ENCODE data around the gene ZNF587B. TPM values are rescaled to one million over a fixed set of nuclear protein-coding genes. Genes with fewer than 3 reads are reported as not detected.
"Not testable (repeated sequence)": the region's sequence is repeated elsewhere in the genome, so short reads cannot be mapped to it uniquely, and the experiment has no call there.

ZNF587B gene
- total RNA-seq, 1 experiment from 2014 or later, result 14.1 TPM

DNA sequence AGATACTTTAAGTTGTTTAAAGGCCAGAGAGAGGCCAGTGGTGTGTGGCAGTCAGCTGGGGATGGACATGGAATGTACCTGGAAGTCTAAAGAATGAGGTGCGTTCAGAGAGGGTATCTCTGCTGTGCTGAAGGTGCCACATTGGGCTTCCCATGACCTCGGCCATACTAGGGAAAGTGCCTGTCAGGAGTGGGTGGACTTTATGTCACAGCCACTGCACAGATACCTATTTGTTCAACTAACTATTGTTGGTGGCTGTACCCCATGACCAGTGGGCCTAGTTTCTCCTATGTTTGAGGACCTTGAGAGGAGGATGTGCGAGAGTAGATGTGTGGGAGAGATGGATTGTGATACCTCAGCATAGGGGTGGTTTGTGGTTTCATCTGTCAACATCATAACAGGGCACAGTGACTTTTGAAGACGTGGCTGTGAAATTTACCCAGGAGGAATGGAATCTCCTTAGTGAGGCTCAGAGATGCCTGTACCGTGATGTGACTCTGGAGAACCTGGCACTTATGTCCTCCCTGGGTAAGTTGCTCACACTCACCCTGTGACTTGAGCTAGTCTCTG is 8.6 kb downstream of the ZNF587B start:
- H3K9me2 ChIP-seq (ENCODE audit: insufficient read depth); H2AFZ ChIP-seq (ENCODE audit: low read depth, low read length, poor library complexity, severe bottlenecking); CTCF ChIA-PET; H4K20me1 ChIP-seq (ENCODE audit: insufficient read depth); BruUV-seq (replicated peaks); H3K4me1 ChIP-seq (ENCODE audit: control insufficient read depth in 1 of 2, insufficient read depth in 2 of 2, low read length in 2 of 2); H3K9me3 ChIP-seq (ENCODE audit: control insufficient read depth in 1 of 2, insufficient read depth in 1 of 2, low read depth in 1 of 2, low read length in 2 of 2); H3K27ac ChIP-seq (ENCODE audit: low read depth, low read length); H3K27me3 ChIP-seq (ENCODE audit: insufficient read depth, low read length); H3K4me3 ChIP-seq (replicated peaks in 1 of 2; ENCODE audit: low read depth in 1 of 2, low read length in 2 of 2); POLR2A ChIA-PET; H3K4me2 ChIP-seq (ENCODE audit: low read length); intact Hi-C loops (cut with micrococcal nuclease); RAD21 ChIA-PET (ENCODE audit: low non-redundant PET in 1 of 2, low total read pairs in 2 of 2, uncharacterized antibody in 2 of 2, unreplicated experiment in 2 of 2); H3K9ac ChIP-seq (ENCODE audit: low read length); ATAC-seq; DNase-seq (ENCODE audit: low read depth, low spot score): not testable (repeated sequence)
- H3K79me2 ChIP-seq (ENCODE audit: insufficient read depth, low read length), result peaks cover 70% of the 10 kb centered on the region
- H3K36me3 ChIP-seq (ENCODE audit: control insufficient read depth in 1 of 2, insufficient read depth in 2 of 2, low read length in 2 of 2), result peaks cover 8 to 24% of the 10 kb centered on the region in 2 experiments

DNA sequence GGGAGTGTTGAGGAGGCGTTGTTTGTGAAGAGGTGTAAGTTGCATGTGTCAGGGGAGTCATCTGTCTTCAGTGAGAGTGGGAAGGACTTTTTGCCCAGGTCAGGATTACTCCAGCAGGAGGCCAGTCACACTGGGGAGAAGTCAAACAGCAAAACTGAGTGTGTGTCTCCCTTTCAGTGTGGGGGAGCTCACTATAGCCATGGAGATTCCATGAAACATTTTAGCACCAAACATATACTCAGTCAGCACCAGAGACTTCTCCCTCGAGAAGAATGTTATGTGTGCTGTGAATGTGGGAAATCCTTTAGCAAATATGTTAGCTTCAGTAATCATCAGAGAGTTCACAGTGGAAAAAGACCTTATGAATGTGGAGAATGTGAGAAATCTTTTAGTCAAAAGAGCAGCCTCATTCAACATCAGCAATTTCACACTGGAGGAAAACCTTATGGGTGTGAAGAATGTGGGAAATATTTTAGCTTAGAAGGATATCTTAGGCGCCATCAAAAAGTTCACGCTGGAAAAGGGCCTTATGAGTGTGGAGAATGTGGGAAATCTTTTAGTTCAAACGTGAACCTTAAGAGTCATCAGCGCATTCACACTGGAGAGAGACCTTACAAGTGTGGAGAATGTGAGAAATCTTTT is 11.1 kb downstream of the ZNF587B start:
- H3K79me2 ChIP-seq (ENCODE audit: insufficient read depth, low read length), result peaks cover 91% of the 10 kb centered on the region
- H3K4me2 ChIP-seq (ENCODE audit: low read length), result no peak overlapping the region
- no TSS peak for BruUV-seq (replicated peaks)
- no peaks in the 10 kb centered on the region for H3K9me2 ChIP-seq (ENCODE audit: insufficient read depth)
- H3K27me3 ChIP-seq (ENCODE audit: insufficient read depth, low read length), result no peaks in the 10 kb centered on the region
- intact Hi-C loops (cut with micrococcal nuclease), result no loop called here
- H4K20me1 ChIP-seq (ENCODE audit: insufficient read depth), result peaks cover 3% of the 10 kb centered on the region; the same call in 1 of the 2 replicates
- no peak overlapping the region for H3K27ac ChIP-seq (ENCODE audit: low read depth, low read length)
- DNase-seq (ENCODE audit: low read depth, low spot score) (no peak), ATAC-seq (no peak)
- TF ChIP-seq, protein P1, sequence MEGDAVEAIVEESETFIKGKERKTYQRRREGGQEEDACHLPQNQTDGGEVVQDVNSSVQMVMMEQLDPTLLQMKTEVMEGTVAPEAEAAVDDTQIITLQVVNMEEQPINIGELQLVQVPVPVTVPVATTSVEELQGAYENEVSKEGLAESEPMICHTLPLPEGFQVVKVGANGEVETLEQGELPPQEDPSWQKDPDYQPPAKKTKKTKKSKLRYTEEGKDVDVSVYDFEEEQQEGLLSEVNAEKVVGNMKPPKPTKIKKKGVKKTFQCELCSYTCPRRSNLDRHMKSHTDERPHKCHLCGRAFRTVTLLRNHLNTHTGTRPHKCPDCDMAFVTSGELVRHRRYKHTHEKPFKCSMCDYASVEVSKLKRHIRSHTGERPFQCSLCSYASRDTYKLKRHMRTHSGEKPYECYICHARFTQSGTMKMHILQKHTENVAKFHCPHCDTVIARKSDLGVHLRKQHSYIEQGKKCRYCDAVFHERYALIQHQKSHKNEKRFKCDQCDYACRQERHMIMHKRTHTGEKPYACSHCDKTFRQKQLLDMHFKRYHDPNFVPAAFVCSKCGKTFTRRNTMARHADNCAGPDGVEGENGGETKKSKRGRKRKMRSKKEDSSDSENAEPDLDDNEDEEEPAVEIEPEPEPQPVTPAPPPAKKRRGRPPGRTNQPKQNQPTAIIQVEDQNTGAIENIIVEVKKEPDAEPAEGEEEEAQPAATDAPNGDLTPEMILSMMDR (IDR thresholded peaks at IDR 0.05 in 2 of 3, conservative IDR thresholded peaks at IDR 0.05 in 1 of 3; ENCODE audit: borderline replicate concordance in 1 of 3, insufficient read depth in 1 of 3, low read depth in 2 of 3, low read length in 2 of 3), result no peak
- TF ChIP-seq EGR1 (IDR thresholded peaks at IDR 0.05; ENCODE audit: low read depth), result no peak
- no peak for TF ChIP-seq CEBPB (IDR thresholded peaks at IDR 0.05; ENCODE audit: low read depth)
- TF ChIP-seq SIN3A (IDR thresholded peaks at IDR 0.05; ENCODE audit: low read depth), result no peak
- H3K4me1 ChIP-seq (ENCODE audit: control insufficient read depth in 1 of 2, insufficient read depth in 2 of 2, low read length in 2 of 2), result no peaks in the 10 kb centered on the region
- H2AFZ ChIP-seq (ENCODE audit: low read depth, low read length, poor library complexity, severe bottlenecking), result no peak overlapping the region
- CTCF ChIA-PET, result no interaction called here
- no peak overlapping the region for H3K9ac ChIP-seq (ENCODE audit: low read length)
- peaks cover 10 to 24% of the 10 kb centered on the region in 2 experiments for H3K36me3 ChIP-seq (ENCODE audit: control insufficient read depth in 1 of 2, insufficient read depth in 2 of 2, low read length in 2 of 2)
- RAD21 ChIA-PET (ENCODE audit: low non-redundant PET in 1 of 2, low total read pairs in 2 of 2, uncharacterized antibody in 2 of 2, unreplicated experiment in 2 of 2), result no interaction called here
- H3K4me3 ChIP-seq (replicated peaks in 1 of 2; ENCODE audit: low read depth in 1 of 2, low read length in 2 of 2), result no peak overlapping the region
- POLR2A ChIA-PET, result no interaction called here
- H3K9me3 ChIP-seq (ENCODE audit: control insufficient read depth in 1 of 2, insufficient read depth in 1 of 2, low read depth in 1 of 2, low read length in 2 of 2), result no peaks in the 10 kb centered on the region

DNA sequence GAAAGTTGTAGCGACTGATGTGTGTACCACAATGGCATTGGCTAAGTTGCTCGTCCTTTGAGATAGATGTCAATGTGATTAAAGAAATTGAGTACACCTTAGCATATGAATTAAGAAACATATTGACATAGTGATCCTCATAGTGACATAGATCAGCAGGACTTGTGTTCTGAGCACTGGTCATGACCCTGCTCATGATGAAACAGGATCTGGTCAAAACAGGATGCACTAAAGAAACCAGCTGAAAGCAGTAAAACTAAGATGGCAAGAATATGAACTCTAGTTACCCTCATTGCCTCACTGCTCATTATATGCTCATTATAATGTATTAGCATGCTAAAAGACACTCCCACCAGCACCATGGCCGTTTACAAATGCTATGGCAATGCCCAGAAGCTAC is 17.1 kb downstream of the ZNF587B start:
- H3K4me1 ChIP-seq (ENCODE audit: control insufficient read depth in 1 of 2, insufficient read depth in 2 of 2, low read length in 2 of 2); H3K27ac ChIP-seq (ENCODE audit: low read depth, low read length); H3K9me3 ChIP-seq (ENCODE audit: control insufficient read depth in 1 of 2, insufficient read depth in 1 of 2, low read depth in 1 of 2, low read length in 2 of 2); ATAC-seq; H3K9ac ChIP-seq (ENCODE audit: low read length); DNase-seq (ENCODE audit: low read depth, low spot score); POLR2A ChIA-PET; H3K27me3 ChIP-seq (ENCODE audit: insufficient read depth, low read length); RAD21 ChIA-PET (ENCODE audit: low non-redundant PET in 1 of 2, low total read pairs in 2 of 2, uncharacterized antibody in 2 of 2, unreplicated experiment in 2 of 2); BruUV-seq (replicated peaks); H3K4me3 ChIP-seq (replicated peaks in 1 of 2; ENCODE audit: low read depth in 1 of 2, low read length in 2 of 2); H2AFZ ChIP-seq (ENCODE audit: low read depth, low read length, poor library complexity, severe bottlenecking); intact Hi-C loops (cut with micrococcal nuclease); CTCF ChIA-PET; H4K20me1 ChIP-seq (ENCODE audit: insufficient read depth); H3K9me2 ChIP-seq (ENCODE audit: insufficient read depth); H3K4me2 ChIP-seq (ENCODE audit: low read length): not testable (repeated sequence)
- H3K79me2 ChIP-seq (ENCODE audit: insufficient read depth, low read length), result peaks cover 79% of the 10 kb centered on the region
- peaks cover 2 to 12% of the 10 kb centered on the region in 2 experiments; a peak in 3 of 4 replicates for H3K36me3 ChIP-seq (ENCODE audit: control insufficient read depth in 1 of 2, insufficient read depth in 2 of 2, low read length in 2 of 2)
